DMS 273 (cell line): ENCODE results near the gene TOR3A.

Source experiments
- DNase-seq: peaks from one replicate; lab custom pipeline; 2025; ENCODE audit not compliant: unreplicated experiment; lab: John Stamatoyannopoulos, UW

TOR3A gene

DNA sequence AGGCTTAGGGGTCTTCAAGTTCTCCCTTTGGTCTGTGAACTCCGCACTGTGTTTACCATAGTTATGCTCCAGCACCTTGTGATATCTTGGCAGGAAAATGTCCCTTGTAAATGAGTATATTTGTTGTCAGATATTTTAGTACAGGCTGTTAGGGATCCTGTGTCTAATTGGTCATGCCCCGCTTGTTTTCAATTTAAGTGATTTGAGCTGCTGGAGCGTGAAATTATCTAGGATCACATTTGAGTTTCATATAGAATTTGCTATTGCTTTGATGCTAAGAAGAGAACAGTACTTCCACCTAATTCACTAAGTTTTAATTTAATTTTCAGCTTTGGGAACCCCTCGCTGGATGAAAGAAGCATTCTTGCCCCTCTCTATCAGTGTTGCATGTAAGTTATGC is 15.4 kb upstream of the TOR3A start:
- no peak for DNase-seq

DNA sequence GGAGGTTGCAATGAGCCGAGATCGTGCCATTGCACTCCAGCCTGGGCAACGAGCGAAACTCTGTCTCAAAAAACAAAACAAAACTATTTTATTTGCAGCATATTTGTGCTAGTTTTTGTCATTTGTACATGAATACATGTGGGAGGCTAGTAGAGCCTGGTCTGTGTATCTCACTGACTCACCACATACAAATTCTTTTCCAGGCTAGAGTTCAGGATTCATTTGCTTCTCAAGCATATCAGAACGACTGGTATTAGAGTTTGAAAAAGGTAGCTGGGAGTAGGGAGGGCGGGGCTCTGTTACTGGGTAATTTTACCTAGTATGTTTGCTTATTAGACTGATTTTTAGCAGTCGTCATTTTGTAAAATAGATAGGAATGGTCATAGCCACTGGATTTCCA is 4.5 kb upstream of the TOR3A start:
- DNase-seq = no peak

DNA sequence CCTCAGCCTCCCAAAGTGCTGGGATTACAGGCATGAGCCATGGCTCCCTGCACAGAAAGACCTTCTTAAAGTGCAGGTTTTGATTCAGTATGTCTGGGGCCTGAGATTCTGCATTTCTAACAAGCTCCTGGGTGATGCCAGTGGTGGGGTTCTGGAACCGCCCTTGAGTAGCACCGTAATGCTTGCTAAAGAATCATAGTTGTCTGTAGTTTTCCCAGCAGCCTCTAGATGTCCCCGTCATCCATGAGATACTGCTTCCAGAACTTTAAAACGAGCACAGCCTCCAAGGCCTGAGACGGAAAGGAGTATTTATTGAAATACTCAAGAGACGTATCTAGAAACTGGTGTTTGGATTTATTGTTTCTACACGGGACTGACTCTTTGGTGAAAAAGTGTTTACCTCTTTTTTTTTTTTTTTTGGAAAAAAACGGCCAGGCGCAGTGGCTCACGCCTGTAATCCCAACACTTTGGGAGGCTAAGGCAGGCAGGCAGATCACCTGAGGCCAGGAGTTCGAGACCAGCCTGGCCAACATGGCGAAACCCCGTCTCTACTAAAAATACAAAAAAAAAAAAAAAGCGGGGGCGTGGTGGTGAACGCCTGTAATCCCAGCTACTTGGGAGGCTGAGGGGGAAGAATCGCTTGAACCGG is 2.6 kb upstream of the TOR3A start:
- DNase-seq = peak; percentile 88

DNA sequence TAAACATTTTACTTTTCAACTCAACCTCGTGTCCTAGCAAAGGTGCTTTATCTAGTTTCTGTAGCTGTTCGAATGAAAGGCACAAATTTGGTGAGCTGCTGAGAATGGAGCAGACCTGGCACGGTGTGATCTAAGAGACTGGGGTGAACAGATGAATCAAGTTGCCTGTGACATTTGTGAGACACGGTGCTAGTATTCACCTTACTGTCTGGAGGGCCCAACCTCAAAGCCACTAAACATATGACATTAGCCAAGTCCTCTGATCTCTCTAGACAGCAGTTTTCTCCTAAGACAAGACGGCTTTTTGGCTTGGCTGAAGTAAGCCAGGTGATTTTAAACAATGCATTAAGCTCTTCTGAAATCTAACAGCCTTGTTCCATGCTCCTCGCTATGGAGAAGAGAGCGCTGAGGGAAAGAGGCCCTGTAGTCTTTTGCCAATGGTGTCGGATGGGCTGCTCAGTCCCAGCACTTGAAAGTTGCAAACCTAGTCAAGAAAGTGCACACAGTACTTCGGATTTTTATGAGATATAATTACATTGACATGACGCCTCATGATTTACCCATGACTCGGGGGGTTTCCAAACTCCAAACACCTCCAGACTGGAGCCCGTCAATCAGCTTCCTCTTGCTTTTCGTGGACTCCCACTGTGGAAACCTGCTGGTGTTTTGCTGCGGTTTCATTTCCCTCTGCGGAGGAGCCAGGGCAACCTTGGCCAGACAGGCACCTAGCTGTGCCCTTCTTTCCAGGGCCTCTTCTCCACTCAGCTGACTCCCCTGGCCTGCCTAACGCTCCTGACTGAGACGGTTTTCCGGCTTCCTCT is 794 bp upstream of the TOR3A start:
- peak; percentile 48 for DNase-seq

DNA sequence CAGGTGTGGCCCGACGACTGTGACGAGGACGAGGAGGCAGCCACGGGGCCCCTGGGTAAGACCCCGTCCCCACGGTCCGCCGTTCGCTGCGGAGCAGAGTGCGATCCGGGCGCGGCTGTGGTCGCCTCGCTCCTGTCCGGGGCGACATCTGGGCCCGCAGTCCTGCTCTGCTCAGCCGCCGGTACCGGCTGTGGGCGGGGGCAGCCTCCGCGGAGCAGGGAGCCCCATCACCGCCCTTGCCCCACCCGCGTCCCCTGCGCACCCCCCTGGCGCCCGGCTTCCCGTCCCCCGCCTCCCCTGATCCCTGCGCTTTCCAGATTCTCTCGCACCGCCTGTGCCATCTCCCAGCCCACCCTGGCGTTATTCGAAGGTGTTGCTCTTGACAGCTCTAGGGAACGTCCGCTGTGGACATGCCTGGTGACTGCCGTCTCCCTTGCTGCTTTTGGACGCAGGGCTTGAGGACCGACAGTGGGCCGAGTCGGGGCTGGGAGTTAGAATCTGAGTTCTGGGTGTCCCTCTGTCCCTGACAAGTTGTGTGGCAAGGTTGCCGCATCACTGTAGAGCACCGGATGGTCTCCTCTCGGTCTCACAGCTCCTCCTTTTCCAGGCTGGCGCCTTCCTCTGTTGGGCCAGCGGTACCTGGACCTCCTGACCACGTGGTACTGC is 596 bp downstream of the TOR3A start:
- DNase-seq = peak; percentile 70

DNA sequence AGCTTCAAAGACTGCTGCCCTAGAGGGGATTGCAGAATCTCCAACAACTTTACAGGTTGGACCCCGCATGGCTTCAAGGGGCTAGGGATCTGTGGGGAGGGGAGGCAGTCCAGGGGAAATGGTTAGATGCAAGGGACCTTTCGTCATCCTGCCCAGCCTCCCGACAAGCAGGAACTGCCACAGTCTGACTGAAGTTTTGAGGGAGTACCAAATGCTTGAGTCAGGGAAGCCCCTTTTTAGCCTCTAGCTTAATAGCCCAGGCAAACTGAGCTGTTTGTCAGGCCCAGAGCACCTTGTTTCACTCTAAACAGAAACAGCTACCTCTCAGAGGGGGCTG is 1.1 kb downstream of the TOR3A start:
- DNase-seq = no peak

DNA sequence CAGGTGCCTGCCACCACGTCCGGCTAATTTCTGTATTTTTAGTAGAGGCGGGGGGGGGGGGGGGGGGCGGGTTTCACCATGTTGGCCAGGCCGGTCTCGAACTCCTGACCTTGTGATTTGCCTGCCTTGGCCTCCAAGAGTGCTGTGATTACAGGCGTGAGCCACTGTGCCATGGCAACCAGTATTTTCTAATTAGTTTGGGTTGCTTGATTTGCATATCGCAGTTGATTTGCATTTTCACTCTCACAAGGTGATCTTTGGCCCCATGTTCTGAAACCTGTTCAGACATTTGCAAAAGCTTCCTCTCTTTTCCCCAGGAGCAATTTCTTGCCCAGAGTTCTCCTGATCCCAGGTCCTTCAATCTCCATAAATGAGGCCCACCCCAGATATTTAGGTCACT is 1.7 kb downstream of the TOR3A start:
- no peak for DNase-seq

DNA sequence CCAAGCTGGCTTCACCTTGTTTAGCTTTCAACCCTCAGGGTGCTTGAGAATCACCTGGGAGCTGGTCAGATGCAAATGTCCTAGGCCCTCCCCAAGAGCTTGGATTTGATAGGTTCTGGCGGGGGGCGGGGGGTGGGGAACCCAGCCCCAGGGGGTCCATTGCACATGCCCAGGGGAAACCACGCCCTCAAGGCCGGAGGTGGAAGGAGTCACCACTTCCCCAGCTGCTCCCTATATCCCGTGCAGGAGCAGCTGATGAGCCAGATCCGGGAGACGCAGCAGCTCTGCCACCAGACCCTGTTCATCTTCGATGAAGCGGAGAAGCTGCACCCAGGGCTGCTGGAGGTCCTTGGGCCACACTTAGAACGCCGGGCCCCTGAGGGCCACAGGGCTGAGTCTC is 5.8 kb downstream of the TOR3A start:
- DNase-seq = no peak

DNA sequence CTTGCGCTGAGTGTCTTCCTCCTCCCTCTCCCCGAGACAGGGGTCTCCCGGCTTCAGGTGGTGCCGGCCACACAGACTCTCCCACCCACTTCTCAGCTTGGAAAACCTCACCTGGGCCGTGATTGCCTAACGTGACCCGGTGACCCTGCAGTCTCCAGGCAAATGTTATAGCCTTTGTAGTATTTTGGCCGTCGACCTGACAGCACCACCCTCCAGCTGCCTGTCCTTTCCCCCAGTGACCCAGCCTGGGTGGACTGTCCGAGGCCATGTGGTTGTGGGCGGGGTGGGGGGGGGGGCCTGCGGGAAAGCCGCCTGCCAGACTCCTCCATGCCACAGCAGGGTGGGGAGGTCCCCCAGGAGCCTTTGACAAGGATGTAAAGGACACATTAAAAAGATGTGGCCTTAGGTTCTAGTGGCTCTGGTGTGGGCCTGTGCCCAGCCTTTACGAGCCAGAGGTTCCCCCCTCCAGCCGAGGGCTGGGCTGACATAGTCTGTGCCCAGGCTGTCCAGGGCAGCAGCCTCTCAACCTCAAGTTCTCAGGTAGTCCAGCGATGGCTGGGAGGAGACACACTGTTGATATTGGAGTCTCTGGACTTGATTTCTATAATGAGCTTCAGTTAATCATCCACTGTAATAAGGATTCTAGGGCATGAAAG is 8.1 kb downstream of the TOR3A start:
- DNase-seq = no peak

DNA sequence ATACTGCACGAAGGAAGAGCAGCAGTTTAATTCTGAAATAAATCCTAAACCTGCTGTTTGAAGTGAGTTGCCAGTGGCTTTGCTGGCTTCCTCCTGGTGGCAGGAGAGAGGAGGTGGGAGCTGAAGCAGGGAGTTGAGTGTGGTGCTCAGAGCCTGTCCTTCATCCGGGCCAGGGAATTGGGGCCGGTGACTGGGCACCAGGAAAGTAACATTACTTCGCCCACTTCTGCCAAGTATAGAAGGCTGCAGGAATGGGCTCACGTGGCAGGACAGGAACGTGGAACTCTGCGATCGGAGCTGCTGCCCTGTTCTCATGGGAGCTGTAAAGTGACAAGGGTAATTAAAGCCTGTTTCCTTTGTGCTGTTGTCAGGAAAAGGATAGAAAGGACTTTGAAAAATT is 8.7 kb downstream of the TOR3A start:
- DNase-seq = peak; percentile 8

DNA sequence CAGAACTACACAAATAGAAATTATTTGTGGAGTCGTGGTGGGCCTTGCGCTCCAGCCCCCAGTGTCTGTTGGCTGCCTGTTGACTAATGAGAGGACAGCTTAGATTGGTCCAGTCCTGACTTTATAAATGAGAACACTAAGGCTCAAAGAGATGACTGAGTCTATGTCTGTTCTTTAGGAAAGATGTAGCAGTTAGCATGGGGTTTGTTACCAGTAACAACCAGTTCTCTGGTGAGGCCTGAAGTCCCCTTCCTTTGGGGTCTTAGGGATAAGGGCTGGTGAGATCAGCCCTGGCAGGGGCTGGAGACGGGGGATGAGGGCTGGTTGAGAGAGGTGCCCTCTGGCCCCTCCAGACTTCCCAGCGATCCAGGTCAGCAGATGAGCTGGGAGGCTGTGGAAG is 9.1 kb downstream of the TOR3A start:
- no peak for DNase-seq

DNA sequence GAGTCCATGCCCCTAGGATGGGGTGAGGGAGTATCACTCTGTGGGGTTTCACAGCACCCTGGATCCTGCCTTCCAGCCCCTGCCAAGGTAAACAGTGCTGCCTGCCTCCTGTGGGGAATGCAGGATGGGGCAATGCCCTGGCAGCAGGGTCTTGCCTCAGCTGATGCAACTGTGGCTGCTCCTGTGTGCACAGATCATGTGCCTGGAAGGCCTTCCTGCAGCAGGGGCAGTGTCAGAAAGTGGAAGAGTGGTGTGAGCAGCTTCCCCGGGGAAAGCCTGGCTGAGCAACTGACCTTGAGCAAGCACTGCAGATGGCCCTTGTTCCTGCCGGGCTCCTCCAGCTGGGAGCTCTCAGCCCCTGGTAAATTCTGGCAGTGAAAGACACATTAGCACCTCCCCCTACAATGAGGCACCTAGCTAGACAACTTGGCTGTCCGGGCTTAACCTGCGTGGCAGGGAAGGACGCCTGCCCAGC is 9.9 kb downstream of the TOR3A start:
- DNase-seq = peak; percentile 45

DNA sequence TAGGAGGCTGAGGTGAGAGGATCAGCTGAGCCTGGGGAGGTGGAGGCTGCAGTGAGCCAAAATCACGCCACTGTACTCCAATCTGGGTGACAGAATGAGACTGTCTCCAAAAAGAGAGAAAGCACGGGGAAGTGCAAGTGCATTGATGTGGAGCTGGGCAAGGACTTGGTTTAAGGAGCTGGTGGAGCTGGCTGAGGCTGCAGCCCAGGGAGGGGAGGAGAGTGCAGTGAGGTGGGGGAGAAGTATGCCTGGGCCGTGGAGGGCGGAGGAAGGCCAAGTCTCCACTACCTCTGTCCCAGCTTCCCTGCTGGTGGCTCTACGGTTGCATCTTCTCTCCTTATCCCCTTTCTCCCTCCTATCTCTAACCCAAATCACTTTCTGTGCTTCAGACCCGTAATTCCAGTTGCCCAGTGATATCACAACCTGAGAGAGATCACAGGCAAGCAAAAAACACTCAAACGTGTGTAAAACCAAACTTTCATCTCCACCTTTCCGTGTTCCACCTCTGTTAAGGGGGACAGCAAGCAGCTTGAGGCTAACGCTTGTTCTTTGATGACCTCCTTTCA is 11.1 kb downstream of the TOR3A start:
- DNase-seq = no peak

DNA sequence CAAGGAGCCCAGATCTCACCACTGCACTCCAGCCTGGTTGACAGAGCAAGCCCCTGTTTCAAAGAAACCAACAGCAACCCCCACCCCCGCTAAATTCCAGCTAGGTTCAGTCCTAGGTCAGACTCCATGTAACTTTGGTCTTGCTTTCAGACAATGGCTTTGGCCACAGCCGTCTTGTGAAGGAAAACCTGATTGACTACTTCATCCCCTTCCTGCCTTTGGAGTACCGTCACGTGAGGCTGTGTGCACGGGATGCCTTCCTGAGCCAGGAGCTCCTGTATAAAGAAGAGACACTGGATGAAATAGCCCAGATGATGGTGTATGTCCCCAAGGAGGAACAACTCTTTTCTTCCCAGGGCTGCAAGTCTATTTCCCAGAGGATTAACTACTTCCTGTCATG is 12.9 kb downstream of the TOR3A start:
- DNase-seq = no peak

DNA sequence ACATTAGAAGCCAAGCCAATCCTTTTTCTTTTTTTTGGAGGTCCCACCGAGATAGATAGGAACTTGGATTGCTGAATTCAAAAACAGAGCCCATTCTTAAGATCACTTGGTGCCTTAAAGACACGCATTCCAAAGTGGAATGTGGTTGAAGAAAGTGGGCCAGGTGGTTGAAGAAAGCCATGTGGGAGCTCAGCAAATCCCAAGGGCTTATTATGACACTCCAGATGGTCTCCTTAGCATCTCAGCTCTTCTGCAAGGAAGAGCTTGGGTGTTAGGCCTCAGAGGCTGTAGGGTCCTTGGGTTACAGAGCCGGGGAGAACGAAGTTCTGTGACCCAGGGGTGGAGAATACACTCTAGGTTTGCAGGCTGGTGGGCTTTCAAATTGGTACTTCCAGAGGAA is 13.5 kb downstream of the TOR3A start:
- no peak for DNase-seq

DNA sequence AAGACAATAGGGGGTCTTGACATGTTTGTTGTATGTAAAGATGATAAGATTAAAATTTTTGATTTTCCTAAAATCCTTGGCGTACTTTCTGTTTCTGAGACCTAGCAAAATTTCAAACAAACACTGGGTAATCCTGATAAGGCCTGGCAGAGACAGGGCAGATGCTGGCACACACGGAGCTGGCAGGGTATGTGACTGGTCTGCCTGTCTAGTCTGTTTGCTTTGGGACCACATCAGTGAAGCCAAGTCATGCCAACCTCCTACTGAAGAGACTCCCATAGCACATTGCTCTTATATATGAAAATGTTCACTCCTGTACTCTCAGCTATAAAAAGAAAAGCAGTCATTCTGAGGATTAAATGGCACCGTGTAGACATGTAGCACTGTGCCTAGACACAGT is 14.1 kb downstream of the TOR3A start:
- no peak for DNase-seq

DNA sequence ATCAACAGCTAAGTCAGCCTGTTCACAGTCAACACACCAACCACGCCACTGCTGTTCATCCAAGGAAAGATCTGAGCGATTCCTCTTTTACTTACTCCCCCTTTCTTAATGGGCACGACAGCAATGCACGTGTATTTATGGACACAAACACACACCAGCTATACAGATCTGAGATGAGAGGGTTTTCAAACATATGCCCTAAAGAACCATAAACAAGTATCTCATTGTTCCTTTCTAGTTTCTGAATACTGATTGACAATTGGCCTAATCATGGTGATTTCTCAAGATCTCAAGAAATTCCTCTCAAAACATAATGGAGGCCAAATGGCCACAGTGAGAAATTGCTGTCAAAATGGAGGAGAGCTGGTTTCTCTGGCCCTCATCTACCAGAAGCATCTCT is 18.0 kb downstream of the TOR3A start:
- no peak for DNase-seq

DNA sequence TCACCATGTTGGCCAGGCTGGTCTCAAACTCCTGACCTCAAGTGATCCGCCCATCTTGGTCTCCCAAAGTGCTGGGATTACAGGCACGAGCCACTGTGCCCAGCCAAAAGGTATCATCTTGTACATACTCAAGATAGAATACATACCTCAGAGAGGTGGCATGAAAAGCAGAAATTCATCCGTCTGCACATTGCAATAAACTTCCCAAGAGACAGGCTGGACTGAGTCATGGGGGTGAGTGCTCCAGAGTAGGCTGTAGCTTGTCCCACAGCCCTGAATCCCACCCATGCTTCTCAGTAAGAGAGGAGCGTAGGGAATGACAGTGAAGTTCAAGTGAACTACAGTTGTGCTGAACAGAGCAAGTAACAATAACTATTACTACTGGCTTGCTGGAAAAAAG is 19.7 kb downstream of the TOR3A start:
- DNase-seq = no peak

DNA sequence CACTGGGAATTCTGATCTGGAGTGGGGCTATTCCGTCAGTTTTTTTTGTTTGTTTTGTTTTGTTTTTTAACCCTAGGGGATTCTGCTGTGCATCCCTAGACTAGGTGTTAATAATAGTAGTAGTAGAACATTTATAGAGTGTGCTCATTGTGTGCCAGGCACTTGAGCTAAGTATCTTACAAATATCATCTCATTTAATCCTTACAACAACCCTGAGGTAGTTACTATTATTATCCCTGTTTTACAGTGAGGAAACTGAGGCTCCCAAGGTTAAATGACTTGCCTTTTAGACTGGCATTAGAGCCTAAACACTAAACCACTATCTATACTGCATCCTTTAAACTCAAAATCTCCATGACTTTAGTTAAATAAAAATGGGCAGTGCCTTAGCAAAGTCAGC is 22.1 kb downstream of the TOR3A start:
- DNase-seq = no peak

DNA sequence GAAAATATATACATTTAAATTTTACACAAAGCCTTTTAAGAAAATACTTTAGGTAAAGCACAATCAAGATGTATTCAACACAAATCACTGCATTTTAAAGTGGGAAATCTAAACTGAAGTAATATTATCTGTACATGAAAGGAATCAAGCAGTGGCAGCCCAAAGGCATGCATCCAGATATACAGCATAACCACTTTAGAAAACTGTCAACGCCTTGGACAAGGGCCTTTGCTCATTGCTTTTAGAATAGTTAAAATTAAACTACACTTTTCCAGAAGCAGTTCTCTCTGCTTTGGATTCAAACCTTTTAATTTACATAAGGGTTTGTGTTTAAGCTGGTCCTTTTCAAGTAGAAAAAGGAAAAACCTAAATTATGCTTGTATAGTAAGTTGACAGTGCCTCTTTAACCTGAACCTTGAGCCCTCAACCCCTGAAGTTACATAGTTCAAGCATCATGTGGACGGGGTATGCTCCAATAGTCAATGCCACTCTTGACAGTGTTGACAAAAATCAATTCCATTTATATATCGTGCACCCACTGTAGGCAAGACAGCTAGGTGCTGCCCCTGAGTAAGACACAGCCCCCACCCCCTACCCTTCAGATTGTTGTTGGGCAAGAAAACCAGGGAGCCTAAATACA is 22.9 kb downstream of the TOR3A start:
- DNase-seq = no peak

DNA sequence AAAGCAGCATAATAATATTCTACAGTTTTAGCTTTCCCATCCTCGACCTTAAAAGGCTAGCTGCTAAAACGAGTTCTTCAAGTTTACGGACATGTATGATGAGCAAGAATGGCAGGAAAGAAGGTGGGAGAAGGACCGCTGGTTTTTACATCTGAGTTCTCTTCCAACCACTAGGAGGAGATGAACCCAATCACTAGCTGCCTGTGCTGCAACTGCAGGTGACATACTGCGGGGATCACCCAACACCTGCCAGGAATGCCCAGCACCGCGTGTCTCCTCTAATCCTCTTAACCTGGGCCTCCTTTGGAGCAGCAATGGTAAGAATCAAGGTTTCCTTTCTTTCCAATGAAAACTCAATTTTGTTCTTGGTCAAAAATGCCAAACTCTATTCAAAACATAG is 23.5 kb downstream of the TOR3A start:
- peak; percentile 33 for DNase-seq
